Frontal cortex (tissue), 4 donors: ENCODE results near the gene NF2. TPM values are rescaled to one million over a fixed set of nuclear protein-coding genes. Genes with fewer than 3 reads are reported as not detected.

Source experiments
- DNase-seq, 2 donors: peaks; one replicate each; pipeline ENCODE4 v3.0.0; 2012; ENCODE audit warnings: low spot score in 2 of 2
- FAIRE-seq: peaks from 2 replicates; lab custom pipeline; 2012; peaks lifted over from hg19 to GRCh38; lab: Jason Lieb, UNC
- total RNA-seq: library from RNA; depleted of rRNA; stranded (reverse); fragments of >200 nt; gene quantifications from one replicate; pipeline ENCODE4 v1.2.3, GENCODE V29; 2014
- donor health status: control.
- donor health status: control.
- donor health status: control.

The NF2 gene
- total RNA-seq, 1 donor from 2014 or later = 41.2 TPM

DNA sequence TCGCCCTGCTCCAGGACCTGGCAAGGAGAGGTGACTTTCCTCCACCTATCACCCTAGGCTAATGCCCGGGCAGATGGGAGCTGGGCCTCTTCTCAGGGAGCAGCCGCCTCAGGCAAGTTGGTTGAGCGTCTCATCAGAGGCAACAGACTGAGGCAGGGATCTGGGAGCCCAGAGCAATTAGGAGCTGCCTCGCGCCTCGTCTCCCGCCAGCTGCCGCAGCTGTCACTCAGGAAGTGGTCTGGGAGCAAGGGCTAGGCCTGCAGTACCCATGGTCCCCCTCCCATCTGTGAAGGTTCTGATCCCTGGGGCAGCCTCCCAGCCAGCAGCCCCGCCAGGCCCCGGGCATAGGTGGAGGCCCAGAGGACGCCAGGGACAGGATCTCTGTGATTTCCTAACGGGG lies 111.8 kb downstream of the NF2 start:
- FAIRE-seq (no peak), DNase-seq (no peak)

DNA sequence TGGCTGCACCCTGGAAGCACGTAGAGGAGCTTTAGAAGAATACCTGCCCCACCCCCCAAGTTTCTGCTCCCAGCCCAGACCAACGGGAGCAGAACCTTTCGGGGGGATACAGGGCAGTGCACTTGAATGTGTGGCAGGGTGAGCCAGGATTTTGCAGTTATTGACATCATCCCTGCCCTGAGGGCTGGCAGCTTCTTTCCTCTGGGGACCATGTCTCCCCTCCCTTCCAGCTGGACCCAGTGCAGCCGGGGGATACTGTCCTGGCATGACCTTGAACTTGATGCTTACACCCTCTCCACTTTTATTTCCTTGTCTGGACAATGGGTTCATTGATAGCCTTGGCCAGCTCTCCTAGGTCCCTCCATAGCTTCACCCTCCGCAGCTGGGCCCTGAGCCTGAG lies 112.3 kb downstream of the NF2 start:
- DNase-seq (no peak), FAIRE-seq (no peak)

DNA sequence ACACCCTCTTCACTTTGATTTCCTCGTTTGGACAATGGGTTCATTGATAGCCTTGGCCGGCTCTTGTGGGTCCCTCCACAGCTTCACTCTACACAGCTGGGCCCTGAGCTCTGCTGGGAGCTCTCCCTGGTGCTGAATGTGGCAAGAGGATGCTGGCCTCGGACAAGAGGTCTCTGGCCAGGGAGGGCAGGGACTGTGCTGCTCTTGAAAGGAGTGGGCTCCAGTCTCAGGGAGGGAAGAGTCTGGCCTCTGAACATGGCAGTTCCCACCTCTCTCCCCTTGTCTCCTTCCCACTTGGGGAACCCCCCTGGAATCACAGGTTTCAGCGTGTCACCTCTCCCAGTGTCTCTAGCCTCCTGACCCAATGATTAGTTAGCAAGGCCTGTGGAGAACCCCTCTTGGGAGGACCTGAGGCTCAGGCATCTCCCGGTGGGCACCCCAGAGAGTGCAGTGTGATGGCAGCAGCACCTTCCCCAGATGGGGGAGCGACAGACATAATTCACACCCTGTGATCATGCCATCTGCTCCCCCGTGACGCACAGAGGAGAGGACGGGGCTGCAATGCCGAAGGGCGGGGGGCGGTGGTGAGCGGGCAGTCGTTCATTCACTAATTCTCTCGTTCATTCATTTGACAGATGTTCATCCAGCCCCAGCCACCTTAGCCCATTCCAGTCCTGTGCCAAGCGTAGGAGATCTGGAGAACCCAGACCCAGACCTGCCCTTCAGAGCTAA lies 113.5 kb downstream of the NF2 start:
- no peak for FAIRE-seq
- peak; percentile 74 to 82 for DNase-seq

- FAIRE-seq (no peak), DNase-seq (no peak)
These were observed 114.4 kb downstream of the NF2 start for GRCh38 chr22:29717789-29718188.

DNA sequence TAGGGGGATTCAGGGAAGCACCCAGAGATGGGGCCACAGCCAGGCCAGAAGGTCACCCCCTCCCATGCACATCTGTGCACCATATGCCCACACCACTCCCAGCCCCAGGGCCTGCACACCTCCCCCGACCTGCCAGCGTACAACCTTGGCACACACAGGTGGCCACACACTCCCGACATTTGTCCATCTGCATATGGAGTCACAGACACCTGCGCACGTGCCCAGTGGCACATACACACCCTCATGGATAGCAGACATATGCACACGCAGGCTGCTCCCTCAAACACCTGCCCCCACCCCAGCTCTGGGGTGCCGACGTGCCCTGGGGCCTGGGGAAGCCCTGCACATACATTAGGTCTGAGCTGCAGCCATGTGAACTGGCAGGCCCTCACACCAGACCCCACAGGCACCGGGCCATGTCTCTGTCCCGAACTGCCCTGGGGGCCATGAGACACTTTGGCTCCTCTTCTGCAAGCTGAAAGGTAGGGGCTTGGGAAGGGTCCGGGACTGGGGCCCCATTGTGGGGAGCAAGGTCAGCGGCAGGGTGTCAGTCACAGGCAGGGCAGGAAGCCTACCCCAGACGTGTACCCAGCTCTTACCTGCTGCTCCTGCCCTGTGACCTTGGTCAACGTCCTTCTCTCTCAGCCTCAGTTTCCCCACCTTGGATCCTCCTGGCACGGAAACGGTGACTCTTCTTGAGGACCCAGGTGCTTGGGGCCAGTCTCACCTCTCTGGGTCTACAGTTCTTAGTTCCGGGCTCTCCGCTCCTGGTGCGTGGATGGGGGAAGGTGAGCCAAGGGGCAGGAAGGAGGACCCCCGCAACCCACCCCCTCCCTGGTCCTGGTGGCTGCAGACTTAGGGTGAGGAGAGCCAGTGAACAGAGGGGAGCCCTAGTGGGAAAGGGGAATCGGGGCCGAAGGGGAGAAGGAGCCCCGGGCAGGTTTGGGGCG lies 115.8 kb downstream of the NF2 start:
- FAIRE-seq = no peak
- no peak for DNase-seq

DNA sequence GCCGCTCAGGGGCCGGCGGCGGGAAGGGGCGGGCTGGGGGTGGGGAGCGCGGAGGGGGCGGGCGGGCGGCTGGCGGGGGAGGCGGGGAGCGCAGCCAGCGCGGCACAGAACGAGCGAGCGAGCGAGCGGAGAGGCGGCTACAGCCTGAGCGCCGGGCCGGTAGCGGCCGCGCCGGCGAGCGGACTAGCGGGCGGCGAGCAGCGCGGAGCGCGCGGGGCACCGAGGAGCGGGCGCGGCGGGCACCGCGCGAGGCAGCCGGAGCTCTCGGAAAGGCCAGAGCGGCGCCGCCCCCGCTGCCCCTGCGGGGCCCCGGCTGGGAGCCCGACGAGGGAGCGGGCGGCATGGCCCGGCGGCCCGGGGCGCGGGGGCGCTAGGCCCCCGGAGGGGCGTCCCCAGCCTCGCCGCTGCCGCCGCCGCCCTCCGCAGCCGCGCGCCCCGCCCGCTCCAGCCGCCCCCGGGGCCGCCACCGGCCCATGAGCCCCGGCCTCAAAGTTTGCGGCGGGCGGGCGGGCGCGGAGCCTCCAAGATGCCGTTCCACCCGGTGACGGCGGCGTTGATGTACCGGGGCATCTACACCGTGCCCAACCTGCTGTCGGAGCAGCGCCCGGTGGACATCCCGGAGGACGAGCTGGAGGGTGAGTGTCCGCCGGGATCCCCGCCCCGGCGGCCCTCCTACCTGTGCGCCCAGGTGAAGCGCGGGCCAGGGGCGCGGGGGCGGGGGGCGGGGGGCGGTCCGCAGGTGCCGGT lies 116.6 kb downstream of the NF2 start, which contains the start of gene CABP7:
Gene CABP7 (plus strand): TSS at position 105 of the 747 bp plus-strand sequence. CDS start 422 bp downstream, at position 527.
- DNase-seq = no peak
- no peak for FAIRE-seq

- DNase-seq (no peak), FAIRE-seq (no peak)
These were observed 117.4 kb downstream of the NF2 start for GRCh38 chr22:29720811-29721323.

DNA sequence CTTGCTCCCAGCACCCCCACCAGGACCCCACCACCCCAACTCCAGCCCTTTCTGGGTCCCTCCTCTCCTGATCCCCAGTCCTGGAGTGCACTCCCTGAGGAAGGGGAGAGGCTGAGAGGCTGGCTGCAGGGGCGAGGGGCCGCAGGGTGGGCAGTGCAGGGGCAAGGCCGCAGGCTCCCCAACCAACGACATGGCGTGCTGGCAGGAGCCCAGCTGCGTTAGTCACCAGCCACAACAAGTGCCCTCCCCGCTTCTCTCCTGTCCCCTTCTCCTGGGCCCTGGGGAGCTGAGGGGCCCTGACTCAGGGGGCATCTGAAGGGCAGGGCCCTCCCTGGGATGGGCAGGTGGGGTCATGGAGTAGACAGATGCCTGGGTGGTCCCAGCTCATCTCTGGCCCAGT lies 118.7 kb downstream of the NF2 start:
- no peak for DNase-seq
- no peak for FAIRE-seq

GRCh38 chr22:29722587-29722986 lies 119.2 kb downstream of the NF2 start:
- FAIRE-seq = no peak

DNA sequence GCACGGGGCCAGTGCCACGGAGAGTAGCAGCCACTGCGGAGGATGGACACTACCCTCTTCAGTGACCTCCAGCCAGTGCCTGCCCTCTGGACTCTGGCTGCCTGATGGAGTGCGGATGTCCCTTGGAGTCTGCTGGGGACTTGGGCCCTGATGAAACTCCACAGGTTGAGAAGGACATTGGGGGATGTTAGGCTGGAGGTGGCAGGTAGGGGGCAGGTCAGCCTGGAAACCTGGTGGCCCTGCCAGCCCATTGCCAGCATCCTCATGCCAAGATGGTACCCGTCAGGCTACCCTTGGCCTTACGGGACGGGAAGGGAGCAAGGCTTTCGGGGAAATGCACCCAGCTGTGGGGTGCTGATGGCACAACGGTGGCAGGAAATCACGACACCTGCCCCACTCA lies 120.3 kb downstream of the NF2 start:
- DNase-seq = no peak
- no peak for FAIRE-seq

More at GRCh38 chr22:29722587-29722986, 119.2 kb downstream of the NF2 start:
- DNase-seq = no peak

GRCh38 chr22:29724843-29725242 lies 121.4 kb downstream of the NF2 start:
- DNase-seq = no peak
- FAIRE-seq = no peak

DNA sequence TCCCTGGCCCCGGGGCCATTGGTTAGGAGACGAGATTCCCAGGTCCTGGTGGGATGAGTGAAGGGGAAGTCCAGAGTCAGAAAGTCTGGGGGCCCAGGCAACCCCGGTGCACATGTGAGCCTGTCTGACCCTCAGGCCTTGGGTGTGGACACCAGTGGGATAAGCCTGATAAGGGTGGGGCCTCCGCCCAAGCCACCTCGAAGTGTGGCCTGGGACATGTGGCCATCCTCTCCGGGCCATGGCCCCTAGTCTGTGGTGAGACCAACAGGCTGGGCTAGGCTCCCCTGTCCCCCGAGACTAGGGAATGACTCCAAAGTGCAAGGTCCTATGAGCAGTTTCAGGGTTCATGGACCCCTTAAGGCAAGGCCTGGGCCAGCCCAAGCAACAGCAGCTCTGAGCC lies 122.7 kb downstream of the NF2 start:
- no peak for FAIRE-seq

DNA sequence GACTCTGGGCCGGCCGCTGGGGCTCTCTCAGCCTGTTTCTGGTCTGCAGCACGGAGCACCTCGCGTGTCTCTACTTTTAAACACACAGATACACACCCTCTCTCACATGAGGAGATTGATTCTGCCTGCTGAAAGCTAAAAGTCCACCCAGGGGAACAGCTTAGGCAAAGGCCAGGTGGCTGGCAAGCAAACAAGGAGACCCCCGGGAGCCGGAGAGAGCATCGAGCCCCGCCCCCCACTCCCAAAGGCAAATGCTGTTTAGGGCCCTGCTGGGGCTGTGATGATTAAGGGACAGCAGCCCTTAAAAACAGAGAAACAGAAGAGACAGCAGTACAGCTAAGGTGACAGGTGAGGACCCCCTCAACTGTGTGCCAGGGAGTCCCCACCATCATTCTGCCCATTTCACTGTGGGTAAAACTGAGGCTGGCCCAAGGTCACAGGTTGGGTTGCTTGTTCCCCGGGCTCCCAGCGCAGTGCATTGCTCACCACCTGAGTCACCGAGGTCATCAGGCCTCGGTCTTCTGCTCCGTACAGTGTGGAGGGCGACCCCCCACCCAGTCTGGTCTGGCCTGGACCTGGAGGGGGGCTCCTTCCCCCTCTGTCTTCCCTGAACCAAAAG lies 123.2 kb downstream of the NF2 start:
- FAIRE-seq (no peak), DNase-seq (no peak)

More for the DNA sequence above, 122.7 kb downstream of the NF2 start:
- DNase-seq = no peak

DNA sequence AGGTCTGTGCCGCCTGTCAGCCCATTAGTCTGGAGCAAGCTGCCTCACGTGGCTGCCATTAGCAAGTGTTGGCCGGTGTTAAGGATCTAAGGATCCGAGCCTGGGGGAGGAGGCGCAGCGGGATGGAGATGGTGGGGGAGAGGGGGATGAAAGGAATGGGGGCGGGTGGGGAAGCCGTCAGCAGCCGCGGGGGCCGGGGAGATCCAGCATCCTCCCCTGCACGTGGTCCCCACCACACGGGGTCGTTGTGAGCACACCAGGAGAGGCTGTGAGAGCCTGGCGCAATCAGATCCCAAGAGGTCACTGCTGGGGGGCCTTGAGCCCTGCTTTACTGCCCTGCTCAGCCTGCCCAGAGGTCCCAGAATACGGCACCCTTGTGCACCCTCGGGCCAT lies 123.7 kb downstream of the NF2 start:
- DNase-seq (peak in 1 of 2 donors; percentile 79), FAIRE-seq (no peak)

DNA sequence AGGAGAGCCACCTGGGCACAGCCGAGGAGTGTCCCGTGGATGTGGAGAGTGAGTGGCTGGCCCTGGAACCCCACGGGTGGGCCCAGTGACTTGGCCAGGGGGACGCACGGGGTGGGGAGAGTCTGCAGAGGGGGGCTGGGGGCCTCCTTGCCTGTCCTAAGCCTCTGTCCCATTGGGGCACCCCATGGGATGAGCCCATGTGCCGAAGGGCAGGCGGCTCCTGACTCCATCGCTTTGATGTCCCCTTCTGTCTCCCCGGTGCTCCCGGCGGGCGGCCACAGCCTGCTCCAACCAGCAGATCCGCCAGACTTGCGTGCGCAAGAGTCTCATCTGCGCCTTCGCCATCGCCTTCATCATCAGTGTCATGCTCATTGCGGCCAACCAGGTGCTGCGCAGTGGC lies 125.7 kb downstream of the NF2 start:
- DNase-seq (no peak), FAIRE-seq (no peak)

DNA sequence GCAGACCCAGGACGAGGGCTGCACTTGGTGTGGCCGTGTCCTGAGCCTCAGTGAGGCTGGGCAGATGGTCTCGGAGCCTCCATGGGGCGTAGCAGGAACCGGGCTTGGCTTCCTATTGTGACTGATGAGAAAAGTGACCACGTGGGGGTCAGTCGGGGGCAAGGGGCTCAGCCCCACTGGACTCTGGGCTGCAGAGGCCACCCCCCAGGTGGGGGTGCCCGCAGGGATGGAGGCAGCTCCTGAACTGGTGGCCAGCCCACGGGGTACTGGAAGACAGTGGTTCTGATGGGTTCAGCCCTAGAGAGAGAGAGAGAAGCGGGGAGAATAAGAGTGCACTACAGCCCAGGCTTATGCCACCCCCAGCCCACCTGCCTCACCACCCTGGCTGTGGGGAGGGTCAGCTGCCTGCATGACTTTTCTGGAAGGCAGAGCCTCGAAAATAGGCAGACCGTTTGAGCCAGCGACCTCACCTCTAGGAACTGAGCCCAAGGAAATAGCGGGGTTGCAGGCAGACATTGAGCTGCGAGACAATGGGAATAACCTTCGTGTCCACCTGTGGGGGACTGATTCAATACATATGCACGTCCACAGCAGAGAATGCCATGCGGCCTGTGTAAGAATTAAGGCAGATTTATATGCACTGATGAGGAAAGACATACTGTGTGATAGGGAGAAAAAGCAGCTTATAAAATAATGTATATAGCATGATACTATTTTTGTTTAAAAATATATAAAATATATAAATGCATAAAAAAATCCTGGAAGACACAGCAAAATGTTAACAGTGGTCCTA lies 127.8 kb downstream of the NF2 start:
- no peak for DNase-seq
- FAIRE-seq = no peak

- no peak for DNase-seq
- FAIRE-seq = no peak
These were observed 129.4 kb downstream of the NF2 start for GRCh38 chr22:29732883-29733282.

GRCh38 chr22:29733362-29734201 lies 130.1 kb downstream of the NF2 start:
- FAIRE-seq = no peak
- DNase-seq = no peak
